ENCODE results near the gene FBLL1.
"Not testable (repeated sequence)": the region's sequence is repeated elsewhere in the genome, so short reads cannot be mapped to it uniquely, and the experiment has no call there.

The FBLL1 gene

GRCh38 chr5:168552146-168552545 lies 23.0 kb downstream of the FBLL1 start:
- TF ChIP-seq CTCF (IDR thresholded peaks at IDR 0.05; ENCODE audit: low read depth, low read length), result no peak
- DNase-seq (ENCODE audit: extremely low read depth, low read depth), result peak; percentile 44

- no peak for TF ChIP-seq CTCF (IDR thresholded peaks at IDR 0.05; ENCODE audit: low read depth, low read length)
- DNase-seq (ENCODE audit: extremely low read depth, low read depth), result no peak
Observed at GRCh38 chr5:168553377-168554130, 24.4 kb downstream of the FBLL1 start.

- no peak for DNase-seq (ENCODE audit: extremely low read depth, low read depth)
- TF ChIP-seq CTCF (IDR thresholded peaks at IDR 0.05; ENCODE audit: low read depth, low read length), result no peak
Observed at GRCh38 chr5:168557389-168557788, 28.3 kb downstream of the FBLL1 start.

GRCh38 chr5:168562279-168562678 lies 33.2 kb downstream of the FBLL1 start:
- TF ChIP-seq CTCF (IDR thresholded peaks at IDR 0.05; ENCODE audit: low read depth, low read length), result no peak
- DNase-seq (ENCODE audit: extremely low read depth, low read depth), result no peak

GRCh38 chr5:168563959-168564358 lies 34.9 kb downstream of the FBLL1 start:
- no peak for TF ChIP-seq CTCF (IDR thresholded peaks at IDR 0.05; ENCODE audit: low read depth, low read length)

GRCh38 chr5:168568738-168569137 lies 39.6 kb downstream of the FBLL1 start:
- no peak for TF ChIP-seq CTCF (IDR thresholded peaks at IDR 0.05; ENCODE audit: low read depth, low read length)
- DNase-seq (ENCODE audit: extremely low read depth, low read depth), result no peak

More at GRCh38 chr5:168563959-168564358, 34.9 kb downstream of the FBLL1 start:
- no peak for DNase-seq (ENCODE audit: extremely low read depth, low read depth)

GRCh38 chr5:168570490-168571328 lies 41.6 kb downstream of the FBLL1 start:
- no peak for DNase-seq (ENCODE audit: extremely low read depth, low read depth)
- TF ChIP-seq CTCF (IDR thresholded peaks at IDR 0.05; ENCODE audit: low read depth, low read length), result no peak

GRCh38 chr5:168573663-168574062 lies 44.6 kb downstream of the FBLL1 start:
- not testable (repeated sequence) for DNase-seq (ENCODE audit: extremely low read depth, low read depth)

- not testable (repeated sequence) for DNase-seq (ENCODE audit: extremely low read depth, low read depth)
Observed at GRCh38 chr5:168574156-168574555, 45.1 kb downstream of the FBLL1 start.

Data from AG09319 (cell line).